ENCODE data around the gene NADSYN1. TPM values are rescaled to one million over a fixed set of nuclear protein-coding genes. Genes with fewer than 3 reads are reported as not detected.

Gene NADSYN1
- total and polyA plus RNA-seq, 2 experiments from 2014 or later: 35.6 to 54.9 TPM

GRCh38 chr11:71519546-71519945 is 66.5 kb downstream of the NADSYN1 start:
- H3K4me2 ChIP-seq: no peak overlapping the region
- H3F3A ChIP-seq (replicated peaks; ENCODE audit: low read depth): no peaks in the 10 kb centered on the region
- peaks cover 5% of the 10 kb centered on the region for H3K27me3 Mint-ChIP-seq (ENCODE audit: insufficient read depth, low read depth, poor library complexity)
- H3K9me2 ChIP-seq (ENCODE audit: insufficient read depth): 0 out of 2 replicates have a peak, but pooled peaks cover 6% of the 10 kb centered on the region
- H3K27ac Mint-ChIP-seq: no peak overlapping the region
- no peak overlapping the region for H3K4me3 ChIP-seq
- no peak overlapping the region for H3K4me3 Mint-ChIP-seq
- H3K9me3 Mint-ChIP-seq: no peaks in the 10 kb centered on the region
- DNase-seq (ENCODE audit: low spot score) (no peak), ATAC-seq (no peak)
- no peaks in the 10 kb centered on the region for H3K27me3 ChIP-seq (ENCODE audit: insufficient read depth)
- peak overlapping the region; percentile 56; the same call in 1 of the 2 replicates for H2AFZ ChIP-seq
- H3K79me2 ChIP-seq (replicated peaks; ENCODE audit: insufficient read depth): no peaks in the 10 kb centered on the region
- H3K4me1 Mint-ChIP-seq: no peaks in the 10 kb centered on the region
- no peaks in the 10 kb centered on the region for H4K20me1 ChIP-seq (replicated peaks; ENCODE audit: insufficient read depth)
- no peak overlapping the region for H3K27ac ChIP-seq (ENCODE audit: low read depth)
- H3K36me3 Mint-ChIP-seq (ENCODE audit: low read depth): no peaks in the 10 kb centered on the region
- TF ChIP-seq STAT1 (IDR thresholded peaks at IDR 0.05; ENCODE audit: unreplicated experiment) (no peak), CREB1 (CRISPR knock-in tag; IDR thresholded peaks at IDR 0.05; ENCODE audit: low read depth) (no peak), EZH2 (IDR thresholded peaks at IDR 0.05; ENCODE audit: low read depth, unreplicated experiment) (no peak)
- H3K36me3 ChIP-seq (ENCODE audit: insufficient read depth): no peaks in the 10 kb centered on the region
- H3K4me1 ChIP-seq (ENCODE audit: insufficient read depth): no peaks in the 10 kb centered on the region

DNA sequence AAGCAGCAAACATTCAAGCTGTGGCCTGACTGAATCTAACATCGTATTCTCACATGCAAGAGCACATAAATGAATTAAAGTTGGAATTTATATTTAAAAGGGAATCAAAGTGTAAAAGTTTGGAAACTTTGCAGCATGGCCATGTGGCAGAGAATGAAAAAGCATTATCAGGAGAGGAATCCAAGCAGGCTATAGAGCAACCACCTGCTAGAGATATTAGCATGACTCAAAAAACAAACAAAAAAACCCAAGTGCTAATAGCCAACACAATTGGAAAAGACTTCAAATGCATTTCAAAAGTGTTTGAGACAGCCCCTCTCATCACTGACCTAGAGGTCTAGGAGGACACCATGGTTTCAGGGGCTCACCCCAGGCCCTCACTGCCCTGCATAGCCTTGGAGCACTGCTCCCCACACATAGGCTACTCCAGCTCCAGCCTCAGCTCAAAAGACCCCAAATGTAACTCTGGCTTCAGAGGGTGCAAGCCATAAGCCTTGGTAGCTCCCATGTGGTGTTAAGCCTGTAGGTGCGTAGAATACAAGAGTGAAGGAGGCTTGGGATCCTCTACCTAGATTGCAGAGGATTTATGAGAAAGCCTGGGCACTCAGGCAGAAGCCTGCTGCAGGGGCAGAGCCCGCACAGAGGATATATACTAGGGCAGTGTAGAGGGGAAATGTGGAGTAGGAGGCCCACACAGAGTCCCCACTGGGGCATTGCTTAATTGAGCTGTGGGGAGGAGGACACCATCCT is 72.4 kb downstream of the NADSYN1 start:
- H3K27ac ChIP-seq (ENCODE audit: low read depth): no peak overlapping the region
- no peak overlapping the region for H3K4me2 ChIP-seq
- H3K79me2 ChIP-seq (replicated peaks; ENCODE audit: insufficient read depth): no peaks in the 10 kb centered on the region
- H3K4me3 ChIP-seq: no peak overlapping the region
- no peak for DNase-seq (ENCODE audit: low spot score)
- peaks cover 2% of the 10 kb centered on the region; the same call in 1 of the 3 replicates for H3K4me1 Mint-ChIP-seq
- H3K27me3 ChIP-seq (ENCODE audit: insufficient read depth): no peaks in the 10 kb centered on the region
- H2AFZ ChIP-seq: no peak overlapping the region
- no peaks in the 10 kb centered on the region for H3K36me3 Mint-ChIP-seq (ENCODE audit: low read depth)
- no peaks in the 10 kb centered on the region for H3F3A ChIP-seq (replicated peaks; ENCODE audit: low read depth)
- no peaks in the 10 kb centered on the region for H4K20me1 ChIP-seq (replicated peaks; ENCODE audit: insufficient read depth)
- no peaks in the 10 kb centered on the region for H3K4me1 ChIP-seq (ENCODE audit: insufficient read depth)
- no peak overlapping the region for H3K4me3 Mint-ChIP-seq
- H3K27ac Mint-ChIP-seq: no peak overlapping the region
- peaks cover 2% of the 10 kb centered on the region for H3K27me3 Mint-ChIP-seq (ENCODE audit: insufficient read depth, low read depth, poor library complexity)
- ATAC-seq: no peak
- H3K9me3 Mint-ChIP-seq: no peaks in the 10 kb centered on the region; the same call in 2 of the 3 replicates
- no peaks in the 10 kb centered on the region for H3K36me3 ChIP-seq (ENCODE audit: insufficient read depth)
- H3K9me2 ChIP-seq (ENCODE audit: insufficient read depth): 0 out of 2 replicates have a peak, but pooled peaks cover 6% of the 10 kb centered on the region
- TF ChIP-seq STAT1 (IDR thresholded peaks at IDR 0.05; ENCODE audit: unreplicated experiment): no peak
- TF ChIP-seq, protein P1, sequence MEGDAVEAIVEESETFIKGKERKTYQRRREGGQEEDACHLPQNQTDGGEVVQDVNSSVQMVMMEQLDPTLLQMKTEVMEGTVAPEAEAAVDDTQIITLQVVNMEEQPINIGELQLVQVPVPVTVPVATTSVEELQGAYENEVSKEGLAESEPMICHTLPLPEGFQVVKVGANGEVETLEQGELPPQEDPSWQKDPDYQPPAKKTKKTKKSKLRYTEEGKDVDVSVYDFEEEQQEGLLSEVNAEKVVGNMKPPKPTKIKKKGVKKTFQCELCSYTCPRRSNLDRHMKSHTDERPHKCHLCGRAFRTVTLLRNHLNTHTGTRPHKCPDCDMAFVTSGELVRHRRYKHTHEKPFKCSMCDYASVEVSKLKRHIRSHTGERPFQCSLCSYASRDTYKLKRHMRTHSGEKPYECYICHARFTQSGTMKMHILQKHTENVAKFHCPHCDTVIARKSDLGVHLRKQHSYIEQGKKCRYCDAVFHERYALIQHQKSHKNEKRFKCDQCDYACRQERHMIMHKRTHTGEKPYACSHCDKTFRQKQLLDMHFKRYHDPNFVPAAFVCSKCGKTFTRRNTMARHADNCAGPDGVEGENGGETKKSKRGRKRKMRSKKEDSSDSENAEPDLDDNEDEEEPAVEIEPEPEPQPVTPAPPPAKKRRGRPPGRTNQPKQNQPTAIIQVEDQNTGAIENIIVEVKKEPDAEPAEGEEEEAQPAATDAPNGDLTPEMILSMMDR (conservative IDR thresholded peaks at IDR 0.05; ENCODE audit: low read depth in 2 of 2): no peak
- no peak for TF ChIP-seq NANOG (IDR thresholded peaks at IDR 0.05; ENCODE audit: borderline replicate concordance)
- TF ChIP-seq JUNB (IDR thresholded peaks at IDR 0.05; ENCODE audit: unreplicated experiment): no peak
- TF ChIP-seq, protein P2, sequence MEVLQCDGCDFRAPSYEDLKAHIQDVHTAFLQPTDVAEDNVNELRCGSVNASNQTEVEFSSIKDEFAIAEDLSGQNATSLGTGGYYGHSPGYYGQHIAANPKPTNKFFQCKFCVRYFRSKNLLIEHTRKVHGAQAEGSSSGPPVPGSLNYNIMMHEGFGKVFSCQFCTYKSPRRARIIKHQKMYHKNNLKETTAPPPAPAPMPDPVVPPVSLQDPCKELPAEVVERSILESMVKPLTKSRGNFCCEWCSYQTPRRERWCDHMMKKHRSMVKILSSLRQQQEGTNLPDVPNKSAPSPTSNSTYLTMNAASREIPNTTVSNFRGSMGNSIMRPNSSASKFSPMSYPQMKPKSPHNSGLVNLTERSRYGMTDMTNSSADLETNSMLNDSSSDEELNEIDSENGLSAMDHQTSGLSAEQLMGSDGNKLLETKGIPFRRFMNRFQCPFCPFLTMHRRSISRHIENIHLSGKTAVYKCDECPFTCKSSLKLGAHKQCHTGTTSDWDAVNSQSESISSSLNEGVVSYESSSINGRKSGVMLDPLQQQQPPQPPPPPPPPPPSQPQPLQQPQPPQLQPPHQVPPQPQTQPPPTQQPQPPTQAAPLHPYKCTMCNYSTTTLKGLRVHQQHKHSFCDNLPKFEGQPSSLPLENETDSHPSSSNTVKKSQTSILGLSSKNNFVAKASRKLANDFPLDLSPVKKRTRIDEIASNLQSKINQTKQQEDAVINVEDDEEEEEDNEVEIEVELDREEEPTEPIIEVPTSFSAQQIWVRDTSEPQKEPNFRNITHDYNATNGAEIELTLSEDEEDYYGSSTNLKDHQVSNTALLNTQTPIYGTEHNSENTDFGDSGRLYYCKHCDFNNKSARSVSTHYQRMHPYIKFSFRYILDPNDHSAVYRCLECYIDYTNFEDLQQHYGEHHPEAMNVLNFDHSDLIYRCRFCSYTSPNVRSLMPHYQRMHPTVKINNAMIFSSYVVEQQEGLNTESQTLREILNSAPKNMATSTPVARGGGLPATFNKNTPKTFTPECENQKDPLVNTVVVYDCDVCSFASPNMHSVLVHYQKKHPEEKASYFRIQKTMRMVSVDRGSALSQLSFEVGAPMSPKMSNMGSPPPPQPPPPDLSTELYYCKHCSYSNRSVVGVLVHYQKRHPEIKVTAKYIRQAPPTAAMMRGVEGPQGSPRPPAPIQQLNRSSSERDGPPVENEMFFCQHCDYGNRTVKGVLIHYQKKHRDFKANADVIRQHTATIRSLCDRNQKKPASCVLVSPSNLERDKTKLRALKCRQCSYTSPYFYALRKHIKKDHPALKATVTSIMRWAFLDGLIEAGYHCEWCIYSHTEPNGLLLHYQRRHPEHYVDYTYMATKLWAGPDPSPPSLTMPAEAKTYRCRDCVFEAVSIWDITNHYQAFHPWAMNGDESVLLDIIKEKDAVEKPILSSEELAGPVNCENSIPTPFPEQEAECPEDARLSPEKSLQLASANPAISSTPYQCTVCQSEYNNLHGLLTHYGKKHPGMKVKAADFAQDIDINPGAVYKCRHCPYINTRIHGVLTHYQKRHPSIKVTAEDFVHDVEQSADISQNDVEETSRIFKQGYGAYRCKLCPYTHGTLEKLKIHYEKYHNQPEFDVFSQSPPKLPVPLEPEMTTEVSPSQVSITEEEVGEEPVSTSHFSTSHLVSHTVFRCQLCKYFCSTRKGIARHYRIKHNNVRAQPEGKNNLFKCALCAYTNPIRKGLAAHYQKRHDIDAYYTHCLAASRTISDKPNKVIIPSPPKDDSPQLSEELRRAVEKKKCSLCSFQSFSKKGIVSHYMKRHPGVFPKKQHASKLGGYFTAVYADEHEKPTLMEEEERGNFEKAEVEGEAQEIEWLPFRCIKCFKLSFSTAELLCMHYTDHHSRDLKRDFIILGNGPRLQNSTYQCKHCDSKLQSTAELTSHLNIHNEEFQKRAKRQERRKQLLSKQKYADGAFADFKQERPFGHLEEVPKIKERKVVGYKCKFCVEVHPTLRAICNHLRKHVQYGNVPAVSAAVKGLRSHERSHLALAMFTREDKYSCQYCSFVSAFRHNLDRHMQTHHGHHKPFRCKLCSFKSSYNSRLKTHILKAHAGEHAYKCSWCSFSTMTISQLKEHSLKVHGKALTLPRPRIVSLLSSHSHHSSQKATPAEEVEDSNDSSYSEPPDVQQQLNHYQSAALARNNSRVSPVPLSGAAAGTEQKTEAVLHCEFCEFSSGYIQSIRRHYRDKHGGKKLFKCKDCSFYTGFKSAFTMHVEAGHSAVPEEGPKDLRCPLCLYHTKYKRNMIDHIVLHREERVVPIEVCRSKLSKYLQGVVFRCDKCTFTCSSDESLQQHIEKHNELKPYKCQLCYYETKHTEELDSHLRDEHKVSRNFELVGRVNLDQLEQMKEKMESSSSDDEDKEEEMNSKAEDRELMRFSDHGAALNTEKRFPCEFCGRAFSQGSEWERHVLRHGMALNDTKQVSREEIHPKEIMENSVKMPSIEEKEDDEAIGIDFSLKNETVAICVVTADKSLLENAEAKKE (CRISPR knock-in tag; IDR thresholded peaks at IDR 0.05): no peak
- no peak for TF ChIP-seq ZNF331 (CRISPR knock-in tag; IDR thresholded peaks at IDR 0.05; ENCODE audit: low read depth)
- TF ChIP-seq, protein P3, sequence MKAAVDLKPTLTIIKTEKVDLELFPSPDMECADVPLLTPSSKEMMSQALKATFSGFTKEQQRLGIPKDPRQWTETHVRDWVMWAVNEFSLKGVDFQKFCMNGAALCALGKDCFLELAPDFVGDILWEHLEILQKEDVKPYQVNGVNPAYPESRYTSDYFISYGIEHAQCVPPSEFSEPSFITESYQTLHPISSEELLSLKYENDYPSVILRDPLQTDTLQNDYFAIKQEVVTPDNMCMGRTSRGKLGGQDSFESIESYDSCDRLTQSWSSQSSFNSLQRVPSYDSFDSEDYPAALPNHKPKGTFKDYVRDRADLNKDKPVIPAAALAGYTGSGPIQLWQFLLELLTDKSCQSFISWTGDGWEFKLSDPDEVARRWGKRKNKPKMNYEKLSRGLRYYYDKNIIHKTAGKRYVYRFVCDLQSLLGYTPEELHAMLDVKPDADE (IDR thresholded peaks at IDR 0.05): no peak
- no peak for TF ChIP-seq EZH2 (IDR thresholded peaks at IDR 0.05; ENCODE audit: low read depth, unreplicated experiment)
- no peak for TF ChIP-seq EZH2phosphoT487 (IDR thresholded peaks at IDR 0.05; ENCODE audit: unreplicated experiment)
- TF ChIP-seq CREB1 (CRISPR knock-in tag; IDR thresholded peaks at IDR 0.05; ENCODE audit: low read depth): no peak
- no peak for TF ChIP-seq POLR2AphosphoS5 (IDR thresholded peaks at IDR 0.05; ENCODE audit: low read depth)

Data from GM23338 (cell line).